Heart left ventricle (tissue), 13 donors: ENCODE measurements around the gene INSR.

Experiments
- CTCF ChIP-seq, 12 donors: fragments of 200-600 bp; sonication (generic) in 4 of 12; IDR thresholded peaks; one replicate each; pipeline versions ENCODE4 v1.5.0 to v1.8.0; 2018 to 2022; ENCODE audit warnings: antibody characterized with exemption in 12 of 12, mild to moderate bottlenecking in 5 of 12
- POLR2A ChIP-seq, 2 donors: fragments of 450-650 bp; IDR thresholded peaks; one replicate each; pipeline ENCODE4 v1.6.1; 2017; ENCODE audit warnings: antibody characterized with exemption in 2 of 2, mild to moderate bottlenecking in 2 of 2, moderate library complexity in 2 of 2
- donor health status: ischemic (EF 13 %, LVEDD 7.1; RV severe dilation, severe dysfunction).
- donor health status: DM: no; HTN: yes; CAD: no.
- donor health status: DM: no; HTN: no; CAD: no.
- donor health status: ischemic (EF 25% LVEDD 6.9; RV normal size, moderate dysfunction).
- donor health status: ischemic (EF 25% LVEDD 5.7; RV mildly dilated, moderate dysfunction).
- donor health status: ischemic (EF 35%, LVEDD 5.7; RV mildly dilated, moderate dysfunction).
- donor health status: nonischemic (EF 11% LVEDD 7.7; RV severe dilation, severe dysfunction).
- donor health status: DM: yes; HTN: yes; CAD: no.
- donor health status: PGD.
- donor health status: ischemic (EF 29% LVEDD 5.4; RV normal size, mild dysfunction).
- donor health status: nonischemic (EF 23%, LVEDD 6.1; RV moderate dilation, normal function).

GRCh38 chr19:7078008-7078407, 216.2 kb downstream of the INSR start:
- TF ChIP-seq CTCF (IDR thresholded peaks at IDR 0.05) (no peak), POLR2A (IDR thresholded peaks at IDR 0.05) (no peak)
